DMS79 treated with DMSO at 0.1 percent for 48 hours (cell line): ENCODE results near the gene KHK.
A peak's percentile ranks its signal among the peaks of the same experiment; 100 is the strongest.

Experiments used
- DNase-seq: peaks from one replicate; lab custom pipeline; 2025; lab: John Stamatoyannopoulos, UW

The KHK gene

GRCh38 chr2:27086724-27087593 lies at the start of gene KHK:
TSS of gene KHK (plus strand) at chr2:27086772. CDS start at chr2:27087260, 488 bp downstream.
- peak; percentile 77 for DNase-seq

GRCh38 chr2:27038012-27038411 lies 48.6 kb upstream of the KHK start:
- DNase-seq = no peak

- DNase-seq = no peak
Measured at GRCh38 chr2:27038631-27039339, 47.8 kb upstream of the KHK start.

GRCh38 chr2:27039426-27039825 lies 47.1 kb upstream of the KHK start:
- DNase-seq = no peak

GRCh38 chr2:27039871-27040270 lies 46.7 kb upstream of the KHK start:
- DNase-seq = no peak

GRCh38 chr2:27040282-27040681 lies 46.3 kb upstream of the KHK start:
- no peak for DNase-seq

GRCh38 chr2:27041752-27042151 lies 44.8 kb upstream of the KHK start:
- DNase-seq = no peak

- peak; percentile 93 for DNase-seq
Measured at GRCh38 chr2:27042159-27042661, 44.4 kb upstream of the KHK start.

- no peak for DNase-seq
Measured at GRCh38 chr2:27042985-27043634, 43.5 kb upstream of the KHK start.

GRCh38 chr2:27049422-27050280 lies 36.9 kb upstream of the KHK start:
- DNase-seq = no peak

- peak; percentile 91 for DNase-seq
Measured at GRCh38 chr2:27050281-27050995, 36.1 kb upstream of the KHK start.

GRCh38 chr2:27050996-27051901 lies 35.3 kb upstream of the KHK start, which contains the start of gene AGBL5:
TSS of gene AGBL5 (plus strand) at chr2:27051668. CDS start at chr2:27052959, 1,291 bp downstream.
- peak; percentile 94 for DNase-seq

GRCh38 chr2:27051902-27052645 lies 34.5 kb upstream of the KHK start:
- no peak for DNase-seq

- no peak for DNase-seq
Measured at GRCh38 chr2:27053321-27053720, 33.3 kb upstream of the KHK start.

GRCh38 chr2:27053776-27054175 lies 32.8 kb upstream of the KHK start:
- DNase-seq = no peak

- no peak for DNase-seq
Measured at GRCh38 chr2:27054721-27055120, 31.9 kb upstream of the KHK start.

GRCh38 chr2:27057184-27057583 lies 29.4 kb upstream of the KHK start:
- no peak for DNase-seq

GRCh38 chr2:27058210-27058609 lies 28.4 kb upstream of the KHK start:
- DNase-seq = no peak
